Endothelial cell of umbilical vein (primary cell): ENCODE measurements around the gene HOXA4. TPM values are rescaled to one million over a fixed set of nuclear protein-coding genes. Genes with fewer than 3 reads are reported as not detected.

Experiments
- BruUV-seq: library from RNA; stranded (reverse); fragments of 400-500 nt; replicated peaks from 2 replicates; lab custom pipeline; 2021; lab: Mats Ljungman, UMichigan
- CTCF ChIA-PET: fragments of 300-600, 350-600 bp; sonication (Branson Sonifier 250); formaldehyde crosslinking; loops from one replicate; lab custom pipeline; 2021; ENCODE audit warnings: antibody characterized with exemption, inconsistent platforms; lab: Charles Lee
- POLR2A ChIA-PET: fragments of 300-600, 350-600 bp; sonication (Branson Sonifier 250); formaldehyde crosslinking; loops from one replicate; lab custom pipeline; 2021; ENCODE audit warnings: antibody characterized with exemption, inconsistent platforms; lab: Charles Lee
- DNase-seq: peaks from one replicate; pipeline ENCODE4 v3.0.0-alpha.2; 2011; ENCODE audit warnings: low read depth, low spot score
- FAIRE-seq: peaks from 2 replicates; lab custom pipeline; 2011; peaks lifted over from hg19 to GRCh38; lab: Jason Lieb, UNC
- H2AFZ ChIP-seq: 2 replicates; pipeline ENCODE4 v1.6.0; 2012; ENCODE audit warnings: low read depth, low read length, control low read depth, inconsistent platforms
- H3K27ac ChIP-seq: 2 replicates; pipeline ENCODE4 v1.5.1; 2011; ENCODE audit warnings: low read depth, mild to moderate bottlenecking, control low read depth, low read length, moderate library complexity; ENCODE audit not compliant: insufficient read depth
- H3K27me3 ChIP-seq, 2 experiments: 2 replicates each; pipeline versions ENCODE4 v1.6.0 to v1.6.1; 2011; ENCODE audit warnings: low read length in 2 of 2, mixed read lengths in 1 of 2; ENCODE audit not compliant: control insufficient read depth in 2 of 2, insufficient read depth in 2 of 2
- H3K36me3 ChIP-seq, 2 experiments: 2 replicates in 1 of 2; 3 replicates in 1 of 2; pipeline ENCODE4 v1.5.1; 2011; ENCODE audit warnings: low read length in 2 of 2, mild to moderate bottlenecking in 1 of 2, moderate library complexity in 1 of 2; ENCODE audit not compliant: control insufficient read depth in 2 of 2, insufficient read depth in 2 of 2; ENCODE audit errors: extremely low read depth in 1 of 2
- H3K4me1 ChIP-seq: 3 replicates; pipeline ENCODE4 v1.5.1; 2011; ENCODE audit warnings: mild to moderate bottlenecking, low read length; ENCODE audit not compliant: control insufficient read depth, insufficient read depth; ENCODE audit errors: extremely low read depth
- H3K4me2 ChIP-seq: 2 replicates; pipeline ENCODE4 v1.6.1; 2011; ENCODE audit warnings: low read length, control low read depth, mixed read lengths; ENCODE audit not compliant: insufficient read depth
- H3K4me3 ChIP-seq, 3 experiments: fragments of 200-600 bp in 1 of 3; sonication (generic), shearing (Covaris generic) in 1 of 3; replicated peaks in 1 of 3; 2 replicates each; pipeline ENCODE4 v1.5.1; 2011 to 2016; ENCODE audit warnings: control low read depth in 3 of 3, low read length in 3 of 3, mild to moderate bottlenecking in 2 of 3, inconsistent platforms in 1 of 3, low read depth in 1 of 3, moderate library complexity in 1 of 3; ENCODE audit not compliant: insufficient read depth in 1 of 3
- H3K79me2 ChIP-seq: 2 replicates; pipeline ENCODE4 v1.6.0; 2012; ENCODE audit warnings: low read length, inconsistent platforms; ENCODE audit not compliant: control insufficient read depth, insufficient read depth
- H3K9ac ChIP-seq: replicated peaks from 2 replicates; pipeline ENCODE3; 2011; ENCODE audit warnings: low read length, control low read depth; ENCODE audit not compliant: insufficient read depth; ENCODE audit errors: extremely low read depth
- H3K9me1 ChIP-seq: replicated peaks from 3 replicates; pipeline ENCODE4 v1.6.0; 2011; ENCODE audit warnings: mild to moderate bottlenecking, low read length; ENCODE audit not compliant: control insufficient read depth, insufficient read depth; ENCODE audit errors: extremely low read depth
- H3K9me3 ChIP-seq: replicated peaks from 2 replicates; pipeline ENCODE4 v1.5.1; 2012; ENCODE audit warnings: low read length, inconsistent platforms; ENCODE audit not compliant: control insufficient read depth, insufficient read depth
- H4K20me1 ChIP-seq: replicated peaks from 2 replicates; pipeline ENCODE3; 2011; ENCODE audit warnings: mild to moderate bottlenecking, low read length; ENCODE audit not compliant: control insufficient read depth, insufficient read depth; ENCODE audit errors: extremely low read depth
- CTCF ChIP-seq, 2 donors: IDR thresholded peaks; 1 replicate in 1 of 2; 2 replicates in 1 of 2; pipeline ENCODE4 v1.5.1; 2011; ENCODE audit warnings: low read length in 2 of 2, mild to moderate bottlenecking in 2 of 2, moderate library complexity in 2 of 2, control low read depth in 1 of 2, inconsistent platforms in 1 of 2, low read depth in 1 of 2; ENCODE audit not compliant: insufficient read depth in 1 of 2; ENCODE audit errors: extremely low read depth in 1 of 2
- EZH2 ChIP-seq: IDR thresholded peaks from 2 replicates; pipeline ENCODE4 v1.6.1; 2012; ENCODE audit warnings: borderline replicate concordance, low read depth, mild to moderate bottlenecking, moderate library complexity, low read length, inconsistent platforms; ENCODE audit not compliant: severe bottlenecking
- FOS ChIP-seq: IDR thresholded peaks from 2 replicates; pipeline ENCODE4 v1.6.1; 2011; ENCODE audit warnings: mild to moderate bottlenecking, low read length, moderate library complexity, borderline replicate concordance; ENCODE audit not compliant: insufficient read depth
- GATA2 ChIP-seq: IDR thresholded peaks from 2 replicates; pipeline ENCODE4 v1.7.0; 2011; ENCODE audit warnings: low read depth, mild to moderate bottlenecking, moderate library complexity, mixed read lengths, low read length; ENCODE audit not compliant: insufficient read length, insufficient read depth
- JUN ChIP-seq: IDR thresholded peaks from 2 replicates; pipeline ENCODE4 v1.6.1; 2011; ENCODE audit warnings: borderline replicate concordance, low read depth; ENCODE audit not compliant: insufficient read length, insufficient read depth
- MAX ChIP-seq: IDR thresholded peaks from 2 replicates; pipeline ENCODE4 v1.6.1; 2011; ENCODE audit not compliant: insufficient read depth, insufficient read length
- MYC ChIP-seq: IDR thresholded peaks from one replicate; pipeline ENCODE4 v1.6.1; 2011; ENCODE audit warnings: mild to moderate bottlenecking, low read depth, low read length
- POLR2A ChIP-seq: IDR thresholded peaks from 2 replicates; pipeline ENCODE4 v1.6.1; 2012; ENCODE audit warnings: low read depth, mild to moderate bottlenecking, control low read depth, low read length
- POLR2AphosphoS5 ChIP-seq: IDR thresholded peaks from 2 replicates; pipeline ENCODE4 v1.6.1; 2012; ENCODE audit warnings: low read depth, mild to moderate bottlenecking, control low read depth, low read length, moderate library complexity; ENCODE audit not compliant: insufficient read depth
- dilution Hi-C: fragments of 300-500 bp; cut with MboI; formaldehyde crosslinking; loops from one replicate; pipeline ENCODE4 v1.15.0; 2019; ENCODE audit warnings: low sequenced_read_pairs; ENCODE audit not compliant: extremely low pct_ligation_motif_present
- intact Hi-C: fragments of 100-400 bp; cut with micrococcal nuclease; formaldehyde crosslinking; loops from one replicate; pipeline ENCODE4 v1.10.0; 2022
- polyA plus RNA-seq, 4 experiments: library from polyadenylated mRNA; depleted of rRNA in 3 of 4; stranded (reverse) in 3 of 4; unstranded in 1 of 4; fragments of >200 nt; gene quantifications; 2 replicates each; pipeline versions ENCODE4 v1.2.1 to v1.2.3, GENCODE V29; 2011 to 2012; ENCODE audit warnings: missing spikeins in 1 of 4
- total RNA-seq: library from RNA; stranded (reverse); gene quantifications from 2 replicates; pipeline ENCODE4 v1.2.3, GENCODE V29; 2021

HOXA4 gene
- total and polyA plus RNA-seq, 2 donors (not counting 3 experiments of a cell fraction or from before 2014, with no cell fraction given): 4.9 to 8.1 TPM

- H3K27me3 ChIP-seq: no peaks in the 10 kb centered on the region
- ChIA-PET CTCF (interaction anchor here (1.0 to 6.6 kb wide), 3 partner anchors 14 to 743 kb away, joined by 3 to 62 read pairs (median 4); partner anchors contain the start of gene HOXA1), POLR2A (interaction anchor here (1.3 kb wide), 1 partner anchor 16 kb away, joined by 7 read pairs; no protein-coding TSS in a partner anchor)
- intact Hi-C loops: loop anchor here (10.0 kb wide), 1 partner anchor 958 kb away; the partner anchor contains the start of gene NFE2L3
- BruUV-seq: TSS peak; percentile 11
- TF ChIP-seq POLR2A (no peak), MAX (no peak), GATA2 (no peak), FOS (no peak), EZH2 (no peak), MYC (no peak), CTCF (IDR thresholded peaks at IDR 0.05; ENCODE audit: extremely low read depth in 1 of 2, insufficient read depth in 1 of 2, low read depth in 1 of 2, low read length in 2 of 2) (no peak), POLR2AphosphoS5 (no peak), JUN (no peak)
- peak overlapping the region; percentile 96 for H3K27ac ChIP-seq
- no peak overlapping the region for H2AFZ ChIP-seq
- no peaks in the 10 kb centered on the region for H4K20me1 ChIP-seq
- no peaks in the 10 kb centered on the region for H3K9me1 ChIP-seq
- peaks cover 0 to 5% of the 10 kb centered on the region in 2 experiments for H3K36me3 ChIP-seq
- DNase-seq (peak; percentile 78), FAIRE-seq (peak; percentile 82)
- H3K4me1 ChIP-seq: peaks cover 76% of the 10 kb centered on the region
- H3K9ac ChIP-seq: peak overlapping the region; percentile 80
- H3K79me2 ChIP-seq: peaks cover 81% of the 10 kb centered on the region
- peak overlapping the region in 2 of 3 experiments; percentile 72 to 84 for H3K4me3 ChIP-seq
- no peaks in the 10 kb centered on the region for H3K9me3 ChIP-seq
- H3K4me2 ChIP-seq: peak overlapping the region; percentile 97
- dilution Hi-C loops: no loop called here
Observed at GRCh38 chr7:27112361-27112760, 18.2 kb downstream of the HOXA4 start.
